Measurements from ENCODE around the gene PPIB.

DNA sequence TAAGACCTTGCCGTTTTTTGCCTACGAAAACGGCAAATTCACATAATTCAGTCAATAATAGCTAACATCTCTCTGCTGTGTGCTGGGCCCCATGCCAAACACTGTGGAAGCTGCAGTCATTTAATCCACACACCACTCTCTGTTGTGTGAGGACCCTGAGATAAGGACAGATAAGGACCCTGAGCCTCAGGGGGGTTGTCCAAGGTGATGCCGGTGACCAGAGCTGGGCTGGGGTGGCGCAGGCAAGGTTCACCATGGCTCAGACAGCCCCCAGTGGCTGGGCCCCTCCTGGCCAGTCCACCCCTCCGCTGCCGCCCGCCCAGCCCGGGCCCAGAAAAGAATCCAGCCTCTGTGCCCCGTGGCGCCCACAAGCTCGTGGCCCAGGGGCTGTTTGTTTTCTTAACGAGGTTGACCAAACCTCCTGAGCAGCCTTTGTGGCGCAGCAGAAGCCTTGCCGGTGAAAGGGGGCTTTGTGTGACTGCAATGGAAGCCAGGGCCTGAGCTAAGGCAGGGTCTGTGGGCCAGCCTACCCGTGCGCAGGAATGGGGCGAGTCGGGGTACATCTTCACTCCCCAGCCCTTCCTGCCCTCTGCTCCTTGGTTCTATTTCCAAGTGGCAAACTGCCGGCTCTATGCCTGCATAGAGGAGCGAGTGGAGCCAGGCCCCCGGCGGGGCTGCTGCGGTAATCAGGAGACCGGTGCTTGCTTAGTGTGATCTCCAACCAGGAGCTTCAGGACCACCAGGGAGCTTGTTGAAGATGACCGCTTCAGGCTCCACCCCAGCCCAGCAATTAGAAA is 15.7 kb downstream of the PPIB start:
- TF ChIP-seq, protein P1, sequence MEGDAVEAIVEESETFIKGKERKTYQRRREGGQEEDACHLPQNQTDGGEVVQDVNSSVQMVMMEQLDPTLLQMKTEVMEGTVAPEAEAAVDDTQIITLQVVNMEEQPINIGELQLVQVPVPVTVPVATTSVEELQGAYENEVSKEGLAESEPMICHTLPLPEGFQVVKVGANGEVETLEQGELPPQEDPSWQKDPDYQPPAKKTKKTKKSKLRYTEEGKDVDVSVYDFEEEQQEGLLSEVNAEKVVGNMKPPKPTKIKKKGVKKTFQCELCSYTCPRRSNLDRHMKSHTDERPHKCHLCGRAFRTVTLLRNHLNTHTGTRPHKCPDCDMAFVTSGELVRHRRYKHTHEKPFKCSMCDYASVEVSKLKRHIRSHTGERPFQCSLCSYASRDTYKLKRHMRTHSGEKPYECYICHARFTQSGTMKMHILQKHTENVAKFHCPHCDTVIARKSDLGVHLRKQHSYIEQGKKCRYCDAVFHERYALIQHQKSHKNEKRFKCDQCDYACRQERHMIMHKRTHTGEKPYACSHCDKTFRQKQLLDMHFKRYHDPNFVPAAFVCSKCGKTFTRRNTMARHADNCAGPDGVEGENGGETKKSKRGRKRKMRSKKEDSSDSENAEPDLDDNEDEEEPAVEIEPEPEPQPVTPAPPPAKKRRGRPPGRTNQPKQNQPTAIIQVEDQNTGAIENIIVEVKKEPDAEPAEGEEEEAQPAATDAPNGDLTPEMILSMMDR (IDR thresholded peaks at IDR 0.05): no peak
- TF ChIP-seq EZH2 (IDR thresholded peaks at IDR 0.05; ENCODE audit: borderline replicate concordance, insufficient read depth, low read depth, low read length, poor library complexity, severe bottlenecking): no peak

All from B cell (primary cell).